ENCODE measurements around the gene CACNG1. TPM values are rescaled to one million over a fixed set of nuclear protein-coding genes. Genes with fewer than 3 reads are reported as not detected.
A peak's percentile ranks its signal among the peaks of the same experiment; 100 is the strongest.

CACNG1 gene
- total RNA-seq, 2 donors from 2014 or later, result not detected

GRCh38 chr17:67041531-67041930 lies 2.8 kb upstream of the CACNG1 start:
- Histone ChIP-seq H3K27me3 (no peaks in the 10 kb centered on the region), H3K27ac (no peak overlapping the region), H3K4me3 (no peak overlapping the region), H3K36me3 (no peaks in the 10 kb centered on the region), H3K9ac (ENCODE audit: low read depth in 2 of 2, low read length in 2 of 2) (no peak overlapping the region), H3K9me3 (no peaks in the 10 kb centered on the region), H3K4me1 (no peaks in the 10 kb centered on the region)
- no peak for DNase-seq
- TF ChIP-seq, protein P1, sequence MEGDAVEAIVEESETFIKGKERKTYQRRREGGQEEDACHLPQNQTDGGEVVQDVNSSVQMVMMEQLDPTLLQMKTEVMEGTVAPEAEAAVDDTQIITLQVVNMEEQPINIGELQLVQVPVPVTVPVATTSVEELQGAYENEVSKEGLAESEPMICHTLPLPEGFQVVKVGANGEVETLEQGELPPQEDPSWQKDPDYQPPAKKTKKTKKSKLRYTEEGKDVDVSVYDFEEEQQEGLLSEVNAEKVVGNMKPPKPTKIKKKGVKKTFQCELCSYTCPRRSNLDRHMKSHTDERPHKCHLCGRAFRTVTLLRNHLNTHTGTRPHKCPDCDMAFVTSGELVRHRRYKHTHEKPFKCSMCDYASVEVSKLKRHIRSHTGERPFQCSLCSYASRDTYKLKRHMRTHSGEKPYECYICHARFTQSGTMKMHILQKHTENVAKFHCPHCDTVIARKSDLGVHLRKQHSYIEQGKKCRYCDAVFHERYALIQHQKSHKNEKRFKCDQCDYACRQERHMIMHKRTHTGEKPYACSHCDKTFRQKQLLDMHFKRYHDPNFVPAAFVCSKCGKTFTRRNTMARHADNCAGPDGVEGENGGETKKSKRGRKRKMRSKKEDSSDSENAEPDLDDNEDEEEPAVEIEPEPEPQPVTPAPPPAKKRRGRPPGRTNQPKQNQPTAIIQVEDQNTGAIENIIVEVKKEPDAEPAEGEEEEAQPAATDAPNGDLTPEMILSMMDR (IDR thresholded peaks at IDR 0.05), result no peak
- intact Hi-C loops (cut with DNase I), result no loop called here

GRCh38 chr17:67041941-67042899 lies 2.1 kb upstream of the CACNG1 start:
- H3K9me3 ChIP-seq, result no peaks in the 10 kb centered on the region
- TF ChIP-seq, protein P1 (IDR thresholded peaks at IDR 0.05), result no peak
- H3K27me3 ChIP-seq, result no peaks in the 10 kb centered on the region
- intact Hi-C loops (cut with DNase I), result no loop called here
- H3K4me1 ChIP-seq, result no peaks in the 10 kb centered on the region
- H3K36me3 ChIP-seq, result no peaks in the 10 kb centered on the region
- no peak overlapping the region for H3K9ac ChIP-seq (ENCODE audit: low read depth in 2 of 2, low read length in 2 of 2)
- H3K27ac ChIP-seq, result no peak overlapping the region
- H3K4me3 ChIP-seq, result no peak overlapping the region
- no peak for DNase-seq

DNA sequence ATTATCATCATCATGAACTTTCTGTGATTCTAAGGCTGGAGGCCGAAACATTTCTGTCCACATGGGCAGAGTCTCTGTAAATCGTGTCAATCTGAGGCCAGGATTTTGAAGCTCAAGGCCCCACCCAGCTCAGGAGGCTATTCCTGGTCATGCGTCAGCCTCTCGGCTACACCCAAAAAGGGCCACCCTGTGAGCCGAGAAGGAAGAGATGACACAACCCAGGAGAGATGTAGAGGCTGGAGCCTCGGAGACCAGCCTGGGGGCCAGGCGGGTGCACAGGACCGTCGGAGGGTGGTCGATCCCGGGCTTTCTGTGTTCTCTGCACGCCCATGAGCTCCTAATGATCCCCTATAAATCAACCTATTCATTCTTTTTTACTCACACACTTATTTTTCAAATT lies 1.1 kb upstream of the CACNG1 start:
- Histone ChIP-seq H3K4me1 (no peaks in the 10 kb centered on the region), H3K4me3 (no peak overlapping the region), H3K9me3 (no peaks in the 10 kb centered on the region), H3K36me3 (no peaks in the 10 kb centered on the region), H3K27ac (no peak overlapping the region), H3K9ac (ENCODE audit: low read depth in 2 of 2, low read length in 2 of 2) (no peak overlapping the region), H3K27me3 (no peaks in the 10 kb centered on the region)
- no peak for DNase-seq
- TF ChIP-seq, protein P1 (IDR thresholded peaks at IDR 0.05), result no peak
- intact Hi-C loops (cut with DNase I), result no loop called here

DNA sequence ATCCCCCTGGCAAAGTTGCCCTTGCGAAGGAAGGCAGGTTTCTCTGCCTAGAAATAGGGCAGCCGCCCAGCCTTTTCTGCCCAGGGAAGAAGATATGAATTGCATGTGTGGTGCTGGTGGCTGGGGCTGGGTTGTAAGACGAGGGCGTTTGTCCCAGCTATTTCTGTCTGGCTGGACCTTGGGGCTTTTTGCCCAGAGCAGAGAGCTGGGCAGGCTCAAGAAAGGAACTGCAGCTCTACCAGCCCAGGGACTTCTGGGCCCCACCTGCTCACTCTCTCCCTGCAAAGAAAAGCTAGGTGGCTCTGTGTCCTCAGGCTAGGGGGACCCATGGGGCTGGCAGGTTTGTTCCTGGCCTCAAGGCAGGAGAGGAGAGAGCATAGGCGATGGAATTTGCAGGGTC lies 586 bp downstream of the CACNG1 start:
- Histone ChIP-seq H3K9ac (ENCODE audit: low read depth in 2 of 2, low read length in 2 of 2) (no peak overlapping the region), H3K27ac (no peak overlapping the region), H3K36me3 (no peaks in the 10 kb centered on the region), H3K4me3 (no peak overlapping the region), H3K27me3 (no peaks in the 10 kb centered on the region), H3K9me3 (no peaks in the 10 kb centered on the region), H3K4me1 (no peaks in the 10 kb centered on the region)
- TF ChIP-seq, protein P1 (IDR thresholded peaks at IDR 0.05), result no peak
- DNase-seq, result no peak
- intact Hi-C loops (cut with DNase I), result no loop called here

DNA sequence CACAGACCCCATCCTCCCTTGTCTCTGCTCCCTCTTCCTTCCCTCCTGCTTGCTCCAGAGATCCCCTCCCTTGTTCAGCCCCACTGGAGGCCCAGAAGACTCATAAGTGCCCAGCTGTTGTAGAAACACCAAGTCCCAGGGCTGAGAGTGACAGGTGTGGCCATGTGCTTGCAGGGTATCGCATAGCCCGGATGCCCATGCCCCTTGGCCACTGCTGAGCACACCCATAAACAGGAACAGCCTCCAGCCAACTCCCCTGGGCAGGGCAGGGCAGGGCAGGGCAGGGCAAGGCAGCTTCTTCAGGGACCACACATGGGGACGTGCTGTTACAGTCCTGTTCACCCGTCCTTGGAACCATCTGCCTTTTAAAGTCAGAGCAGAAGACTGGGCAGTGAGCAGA lies 2.0 kb downstream of the CACNG1 start:
- intact Hi-C loops (cut with DNase I), result no loop called here
- Histone ChIP-seq H3K4me1 (no peaks in the 10 kb centered on the region), H3K9ac (ENCODE audit: low read depth in 2 of 2, low read length in 2 of 2) (no peak overlapping the region), H3K9me3 (no peaks in the 10 kb centered on the region), H3K27ac (no peak overlapping the region), H3K27me3 (no peaks in the 10 kb centered on the region), H3K36me3 (no peaks in the 10 kb centered on the region), H3K4me3 (no peak overlapping the region)
- peak; percentile 81 for DNase-seq
- TF ChIP-seq, protein P1 (IDR thresholded peaks at IDR 0.05), result no peak
